ENCODE measurements around the gene AFF2. TPM values are rescaled to one million over a fixed set of nuclear protein-coding genes. Genes with fewer than 3 reads are reported as not detected.

The AFF2 gene
- total and polyA plus RNA-seq, 2 donors (not counting 3 experiments of a cell fraction or from before 2014, with no cell fraction given): 0.03 to 0.07 TPM

- ChIA-PET CTCF (no interaction called here), POLR2A (no interaction called here)
- H3K79me2 ChIP-seq (ENCODE audit: control insufficient read depth, insufficient read depth, low read length): no peaks in the 10 kb centered on the region
- H3K4me1 ChIP-seq (ENCODE audit: control insufficient read depth, extremely low read depth, insufficient read depth, low read length): no peaks in the 10 kb centered on the region
- no peaks in the 10 kb centered on the region for H4K20me1 ChIP-seq (replicated peaks; ENCODE audit: control insufficient read depth, extremely low read depth, insufficient read depth, low read length)
- H2AFZ ChIP-seq (ENCODE audit: low read depth, low read length): no peak overlapping the region
- no peak overlapping the region for H3K4me2 ChIP-seq (ENCODE audit: insufficient read depth, low read length)
- no peak for DNase-seq (ENCODE audit: low read depth, low spot score)
- intact Hi-C loops (cut with micrococcal nuclease) (no loop called here), dilution Hi-C loops (cut with MboI; ENCODE audit: extremely low pct_ligation_motif_present, low sequenced_read_pairs) (no loop called here)
- TF ChIP-seq GATA2 (IDR thresholded peaks at IDR 0.05; ENCODE audit: insufficient read depth, insufficient read length, low read depth, low read length): no peak
- no peak for TF ChIP-seq POLR2A (IDR thresholded peaks at IDR 0.05; ENCODE audit: low read depth, low read length)
- no peak for TF ChIP-seq EZH2 (IDR thresholded peaks at IDR 0.05; ENCODE audit: borderline replicate concordance, low read depth, low read length, severe bottlenecking)
- no peak for TF ChIP-seq MYC (IDR thresholded peaks at IDR 0.05; ENCODE audit: low read depth, low read length)
- no peak for TF ChIP-seq FOS (IDR thresholded peaks at IDR 0.05; ENCODE audit: borderline replicate concordance, insufficient read depth, low read length)
- TF ChIP-seq CTCF (IDR thresholded peaks at IDR 0.05; ENCODE audit: extremely low read depth in 1 of 2, insufficient read depth in 1 of 2, low read depth in 1 of 2, low read length in 2 of 2): no peak
- no peak for TF ChIP-seq JUN (IDR thresholded peaks at IDR 0.05; ENCODE audit: borderline replicate concordance, insufficient read depth, insufficient read length, low read depth)
- TF ChIP-seq MAX (IDR thresholded peaks at IDR 0.05; ENCODE audit: insufficient read depth, insufficient read length): no peak
- TF ChIP-seq POLR2AphosphoS5 (IDR thresholded peaks at IDR 0.05; ENCODE audit: insufficient read depth, low read depth, low read length): no peak
- no peaks in the 10 kb centered on the region for H3K9me3 ChIP-seq (replicated peaks; ENCODE audit: control insufficient read depth, insufficient read depth, low read length)
- no peaks in the 10 kb centered on the region for H3K27me3 ChIP-seq (ENCODE audit: control insufficient read depth in 2 of 2, insufficient read depth in 2 of 2, low read length in 2 of 2)
- no peak overlapping the region for H3K27ac ChIP-seq (ENCODE audit: insufficient read depth, low read depth, low read length)
- no peak overlapping the region for H3K4me3 ChIP-seq (replicated peaks in 1 of 3; ENCODE audit: insufficient read depth in 1 of 3, low read depth in 1 of 3, low read length in 3 of 3)
- no TSS peak for BruUV-seq (replicated peaks)
- H3K9ac ChIP-seq (replicated peaks; ENCODE audit: extremely low read depth, insufficient read depth, low read length): no peak overlapping the region
- no peak for FAIRE-seq
- no peaks in the 10 kb centered on the region for H3K9me1 ChIP-seq (replicated peaks; ENCODE audit: control insufficient read depth, extremely low read depth, insufficient read depth, low read length)
- H3K36me3 ChIP-seq (ENCODE audit: control insufficient read depth in 2 of 2, extremely low read depth in 1 of 2, insufficient read depth in 2 of 2, low read length in 2 of 2): no peaks in the 10 kb centered on the region
Observed at GRCh38 chrX:148567779-148568178, 67.4 kb downstream of the AFF2 start.

Measured in endothelial cell of umbilical vein (primary cell).